ENCODE results near the gene RALGDS.
"Not testable (repeated sequence)": the region's sequence is repeated elsewhere in the genome, so short reads cannot be mapped to it uniquely, and the experiment has no call there.

RALGDS gene

GRCh38 chr9:133086212-133086860 is 34.7 kb downstream of the RALGDS start:
- not testable (repeated sequence) for DNase-seq

- not testable (repeated sequence) for DNase-seq
These were observed 37.4 kb downstream of the RALGDS start for GRCh38 chr9:133083688-133084087.

- not testable (repeated sequence) for DNase-seq
These were observed 38.9 kb downstream of the RALGDS start for GRCh38 chr9:133081957-133082644.

- not testable (repeated sequence) for DNase-seq
These were observed 40.0 kb downstream of the RALGDS start for GRCh38 chr9:133080786-133081779.

GRCh38 chr9:133080161-133080560 is 40.9 kb downstream of the RALGDS start:
- DNase-seq, result no peak

GRCh38 chr9:133078486-133078885 is 42.6 kb downstream of the RALGDS start:
- no peak for DNase-seq

- no peak for DNase-seq
These were observed 44.3 kb downstream of the RALGDS start for GRCh38 chr9:133076691-133077090.

- no peak for DNase-seq
These were observed 45.0 kb downstream of the RALGDS start for GRCh38 chr9:133075925-133076630.

- no peak for DNase-seq
These were observed 46.9 kb downstream of the RALGDS start for GRCh38 chr9:133074111-133074651.

GRCh38 chr9:133073086-133074014 is 47.7 kb downstream of the RALGDS start:
- DNase-seq, result no peak

GRCh38 chr9:133072210-133072609 is 48.8 kb downstream of the RALGDS start:
- not testable (repeated sequence) for DNase-seq

GRCh38 chr9:133071484-133072150 is 49.4 kb downstream of the RALGDS start:
- DNase-seq, result no peak

- DNase-seq, result not testable (repeated sequence)
These were observed 50.1 kb downstream of the RALGDS start for GRCh38 chr9:133070985-133071384.

- not testable (repeated sequence) for DNase-seq
These were observed 50.5 kb downstream of the RALGDS start for GRCh38 chr9:133070500-133070961.

GRCh38 chr9:133068431-133068830 is 52.6 kb downstream of the RALGDS start:
- DNase-seq, result not testable (repeated sequence)

- no peak for DNase-seq
These were observed 53.2 kb downstream of the RALGDS start for GRCh38 chr9:133067813-133068212.

GRCh38 chr9:133067006-133067405 is 54.0 kb downstream of the RALGDS start:
- no peak for DNase-seq

GRCh38 chr9:133066181-133066983 is 54.7 kb downstream of the RALGDS start:
- no peak for DNase-seq

- no peak for DNase-seq
These were observed 56.0 kb downstream of the RALGDS start for GRCh38 chr9:133065070-133065388.
